DND-41 (cell line): ENCODE data around the gene PSMB8.

ENCODE experiments used
- ATAC-seq: fragments of 200-7000 bp; cut with Tn5 transposase; 3 replicates; pipeline ENCODE4 v1.9.1; 2021; ENCODE audit warnings: low read depth; ENCODE audit not compliant: insufficient read depth
- DNase-seq: peaks from one replicate; pipeline ENCODE4 v3.0.0-alpha.2; 2020
- H2AFZ ChIP-seq: 2 replicates; pipeline ENCODE4 v1.6.0; 2012; ENCODE audit warnings: low read depth, low read length
- H3K27ac ChIP-seq: 2 replicates; pipeline ENCODE4 v1.5.1; 2012; ENCODE audit warnings: low read length, inconsistent platforms
- H3K27me3 ChIP-seq: fragments of 200-600 bp; sonication (generic); 2 replicates; pipeline ENCODE4 v1.6.0; 2012; ENCODE audit warnings: low read length, mild to moderate bottlenecking, inconsistent platforms; ENCODE audit not compliant: insufficient read depth, poor library complexity
- H3K36me3 ChIP-seq: 2 replicates; pipeline ENCODE4 v1.5.1; 2012; ENCODE audit warnings: low read length, inconsistent platforms; ENCODE audit not compliant: insufficient read depth
- H3K4me1 ChIP-seq: 2 replicates; pipeline ENCODE4 v1.5.1; 2012; ENCODE audit warnings: mild to moderate bottlenecking, low read length; ENCODE audit not compliant: insufficient read depth
- H3K4me2 ChIP-seq: 2 replicates; pipeline ENCODE4 v1.6.0; 2012; ENCODE audit warnings: mild to moderate bottlenecking, moderate library complexity, low read length, inconsistent platforms; ENCODE audit not compliant: insufficient read depth
- H3K4me3 ChIP-seq, 2 experiments: fragments of 200-600 bp in 1 of 2; shearing (Covaris generic) in 1 of 2; 2 replicates each; pipeline ENCODE4 v1.5.1; 2012 to 2016; ENCODE audit warnings: inconsistent platforms in 2 of 2, low read length in 2 of 2, mild to moderate bottlenecking in 2 of 2, low read depth in 1 of 2, moderate library complexity in 1 of 2
- H3K79me2 ChIP-seq: 2 replicates; pipeline ENCODE4 v1.6.0; 2012; ENCODE audit warnings: low read length, inconsistent platforms; ENCODE audit not compliant: insufficient read depth
- H3K9ac ChIP-seq: 2 replicates; pipeline ENCODE4 v1.6.0; 2012; ENCODE audit warnings: low read depth, mild to moderate bottlenecking, inconsistent platforms, low read length, moderate library complexity
- H3K9me3 ChIP-seq: 2 replicates; pipeline ENCODE4 v1.5.1; 2012; ENCODE audit warnings: low read length, moderate library complexity, mild to moderate bottlenecking, inconsistent platforms; ENCODE audit not compliant: insufficient read depth, severe bottlenecking
- H4K20me1 ChIP-seq: 2 replicates; pipeline ENCODE4 v1.6.0; 2012; ENCODE audit warnings: low read length; ENCODE audit not compliant: insufficient read depth
- EZH2 ChIP-seq: IDR thresholded peaks from 3 replicates; pipeline ENCODE4 v1.6.1; 2012; ENCODE audit warnings: borderline replicate concordance, low read depth, mild to moderate bottlenecking, moderate library complexity, low read length, inconsistent platforms; ENCODE audit not compliant: severe bottlenecking
- TF ChIP-seq, protein P1 (sequence below): IDR thresholded peaks from 2 replicates; pipeline ENCODE4 v1.5.1; 2012; ENCODE audit warnings: borderline replicate concordance, low read length, moderate library complexity, mild to moderate bottlenecking; ENCODE audit not compliant: poor library complexity, severe bottlenecking; ENCODE audit errors: extremely low read depth

The PSMB8 gene

GRCh38 chr6:32832535-32832934 is 11.3 kb downstream of the PSMB8 start:
- no peak overlapping the region for H3K9ac ChIP-seq

GRCh38 chr6:32830936-32831335 is 12.9 kb downstream of the PSMB8 start:
- ATAC-seq (no peak), DNase-seq (no peak)
- no peak overlapping the region for H3K27ac ChIP-seq
- no peak for TF ChIP-seq EZH2
- TF ChIP-seq, protein P1, sequence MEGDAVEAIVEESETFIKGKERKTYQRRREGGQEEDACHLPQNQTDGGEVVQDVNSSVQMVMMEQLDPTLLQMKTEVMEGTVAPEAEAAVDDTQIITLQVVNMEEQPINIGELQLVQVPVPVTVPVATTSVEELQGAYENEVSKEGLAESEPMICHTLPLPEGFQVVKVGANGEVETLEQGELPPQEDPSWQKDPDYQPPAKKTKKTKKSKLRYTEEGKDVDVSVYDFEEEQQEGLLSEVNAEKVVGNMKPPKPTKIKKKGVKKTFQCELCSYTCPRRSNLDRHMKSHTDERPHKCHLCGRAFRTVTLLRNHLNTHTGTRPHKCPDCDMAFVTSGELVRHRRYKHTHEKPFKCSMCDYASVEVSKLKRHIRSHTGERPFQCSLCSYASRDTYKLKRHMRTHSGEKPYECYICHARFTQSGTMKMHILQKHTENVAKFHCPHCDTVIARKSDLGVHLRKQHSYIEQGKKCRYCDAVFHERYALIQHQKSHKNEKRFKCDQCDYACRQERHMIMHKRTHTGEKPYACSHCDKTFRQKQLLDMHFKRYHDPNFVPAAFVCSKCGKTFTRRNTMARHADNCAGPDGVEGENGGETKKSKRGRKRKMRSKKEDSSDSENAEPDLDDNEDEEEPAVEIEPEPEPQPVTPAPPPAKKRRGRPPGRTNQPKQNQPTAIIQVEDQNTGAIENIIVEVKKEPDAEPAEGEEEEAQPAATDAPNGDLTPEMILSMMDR = no peak
- no peaks in the 10 kb centered on the region for H3K27me3 ChIP-seq
- H3K9ac ChIP-seq = no peak overlapping the region
- no peak overlapping the region for H3K4me2 ChIP-seq
- H4K20me1 ChIP-seq = no peaks in the 10 kb centered on the region
- peaks cover under 1% of the 10 kb centered on the region; the same call in 1 of the 2 replicates for H3K4me1 ChIP-seq
- no peaks in the 10 kb centered on the region for H3K9me3 ChIP-seq
- H2AFZ ChIP-seq = no peak overlapping the region
- H3K79me2 ChIP-seq = no peaks in the 10 kb centered on the region
- peaks cover 71% of the 10 kb centered on the region for H3K36me3 ChIP-seq
- H3K4me3 ChIP-seq = no peak overlapping the region

More at GRCh38 chr6:32832535-32832934, 11.3 kb downstream of the PSMB8 start:
- Histone ChIP-seq H3K9me3 (no peaks in the 10 kb centered on the region), H3K4me2 (no peak overlapping the region), H3K27me3 (no peaks in the 10 kb centered on the region), H2AFZ (no peak overlapping the region), H3K36me3 (peaks cover 80% of the 10 kb centered on the region), H3K27ac (no peak overlapping the region), H3K4me1 (peaks cover 16% of the 10 kb centered on the region), H4K20me1 (no peaks in the 10 kb centered on the region), H3K4me3 (no peak overlapping the region), H3K79me2 (peaks cover 2% of the 10 kb centered on the region)
- DNase-seq (no peak), ATAC-seq (no peak)
- no peak for TF ChIP-seq EZH2
- TF ChIP-seq, protein P1 = no peak

DNA sequence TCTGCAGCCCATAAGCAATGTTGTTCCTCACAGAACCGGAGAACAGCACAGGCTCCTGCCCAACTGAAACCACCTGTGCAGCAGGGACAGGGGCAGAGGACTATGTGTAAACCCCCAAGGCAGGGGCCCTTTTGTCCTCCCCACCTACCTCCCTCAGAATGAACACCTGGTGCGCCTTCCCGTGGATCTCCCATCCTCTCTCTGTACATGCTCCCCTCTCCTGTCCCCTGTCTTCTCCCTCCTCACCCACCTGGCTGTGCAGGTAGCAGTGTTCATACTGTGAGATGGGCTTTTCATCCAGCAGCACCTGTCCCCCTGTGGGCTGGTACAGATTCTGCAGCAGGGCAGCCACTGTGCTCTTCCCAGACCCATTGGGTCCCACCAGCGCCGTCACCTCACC is 13.8 kb downstream of the PSMB8 start:
- no peak overlapping the region for H3K4me2 ChIP-seq
- H3K9me3 ChIP-seq = no peaks in the 10 kb centered on the region
- no peaks in the 10 kb centered on the region for H3K27me3 ChIP-seq
- H3K27ac ChIP-seq = no peak overlapping the region
- no peaks in the 10 kb centered on the region for H3K4me1 ChIP-seq
- TF ChIP-seq EZH2 = no peak
- TF ChIP-seq, protein P1 = no peak
- H3K4me3 ChIP-seq = no peak overlapping the region
- peaks cover 61% of the 10 kb centered on the region for H3K36me3 ChIP-seq
- no peak for DNase-seq
- no peak overlapping the region for H3K9ac ChIP-seq
- H4K20me1 ChIP-seq = no peaks in the 10 kb centered on the region
- no peaks in the 10 kb centered on the region for H3K79me2 ChIP-seq
- no peak for ATAC-seq
- no peak overlapping the region for H2AFZ ChIP-seq

- Histone ChIP-seq H3K79me2 (no peaks in the 10 kb centered on the region), H3K36me3 (peaks cover 56% of the 10 kb centered on the region), H3K27me3 (no peaks in the 10 kb centered on the region), H3K9me3 (no peaks in the 10 kb centered on the region), H3K4me1 (no peaks in the 10 kb centered on the region), H3K4me2 (no peak overlapping the region), H2AFZ (no peak overlapping the region), H3K9ac (no peak overlapping the region), H3K4me3 (no peak overlapping the region), H4K20me1 (no peaks in the 10 kb centered on the region), H3K27ac (no peak overlapping the region)
- DNase-seq (no peak), ATAC-seq (no peak)
- TF ChIP-seq, protein P1 = no peak
- TF ChIP-seq EZH2 = no peak
These were observed 14.4 kb downstream of the PSMB8 start for GRCh38 chr6:32829495-32829894.
